ENCODE measurements around the gene PARL.

DNA sequence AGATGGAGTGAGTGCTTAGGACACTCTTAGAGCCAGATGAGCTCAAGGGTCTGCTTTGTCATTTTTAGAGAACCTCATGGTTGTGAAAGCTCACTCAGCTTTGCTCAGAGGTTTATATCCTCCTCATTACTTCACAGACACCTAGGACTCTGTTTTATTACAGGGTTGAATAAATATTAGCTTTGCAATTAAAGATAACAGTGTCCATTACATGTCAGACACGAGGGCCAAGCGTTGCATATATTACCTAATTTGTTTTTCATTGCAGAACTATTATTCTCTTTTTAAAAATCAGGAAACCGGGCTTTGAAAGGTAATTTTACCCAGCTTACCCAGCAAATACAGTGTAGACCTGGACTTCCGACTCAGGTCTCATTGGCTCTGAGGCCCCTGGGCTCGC, 75.4 kb downstream of the PARL start:
- TF ChIP-seq YY1 (IDR thresholded peaks at IDR 0.05; ENCODE audit: low read depth) = no peak
- TF ChIP-seq CEBPB (IDR thresholded peaks at IDR 0.05) = no peak
- TF ChIP-seq EP300 (IDR thresholded peaks at IDR 0.05; ENCODE audit: borderline replicate concordance) = no peak
- TF ChIP-seq, protein P1, sequence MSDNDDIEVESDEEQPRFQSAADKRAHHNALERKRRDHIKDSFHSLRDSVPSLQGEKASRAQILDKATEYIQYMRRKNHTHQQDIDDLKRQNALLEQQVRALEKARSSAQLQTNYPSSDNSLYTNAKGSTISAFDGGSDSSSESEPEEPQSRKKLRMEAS (IDR thresholded peaks at IDR 0.05) = no peak
- TF ChIP-seq RAD21 (IDR thresholded peaks at IDR 0.05; ENCODE audit: low read depth) = no peak
- no peak for TF ChIP-seq TEAD4 (IDR thresholded peaks at IDR 0.05)
- TF ChIP-seq TAF1 (IDR thresholded peaks at IDR 0.05; ENCODE audit: low read depth) = no peak
- TF ChIP-seq, protein P2, sequence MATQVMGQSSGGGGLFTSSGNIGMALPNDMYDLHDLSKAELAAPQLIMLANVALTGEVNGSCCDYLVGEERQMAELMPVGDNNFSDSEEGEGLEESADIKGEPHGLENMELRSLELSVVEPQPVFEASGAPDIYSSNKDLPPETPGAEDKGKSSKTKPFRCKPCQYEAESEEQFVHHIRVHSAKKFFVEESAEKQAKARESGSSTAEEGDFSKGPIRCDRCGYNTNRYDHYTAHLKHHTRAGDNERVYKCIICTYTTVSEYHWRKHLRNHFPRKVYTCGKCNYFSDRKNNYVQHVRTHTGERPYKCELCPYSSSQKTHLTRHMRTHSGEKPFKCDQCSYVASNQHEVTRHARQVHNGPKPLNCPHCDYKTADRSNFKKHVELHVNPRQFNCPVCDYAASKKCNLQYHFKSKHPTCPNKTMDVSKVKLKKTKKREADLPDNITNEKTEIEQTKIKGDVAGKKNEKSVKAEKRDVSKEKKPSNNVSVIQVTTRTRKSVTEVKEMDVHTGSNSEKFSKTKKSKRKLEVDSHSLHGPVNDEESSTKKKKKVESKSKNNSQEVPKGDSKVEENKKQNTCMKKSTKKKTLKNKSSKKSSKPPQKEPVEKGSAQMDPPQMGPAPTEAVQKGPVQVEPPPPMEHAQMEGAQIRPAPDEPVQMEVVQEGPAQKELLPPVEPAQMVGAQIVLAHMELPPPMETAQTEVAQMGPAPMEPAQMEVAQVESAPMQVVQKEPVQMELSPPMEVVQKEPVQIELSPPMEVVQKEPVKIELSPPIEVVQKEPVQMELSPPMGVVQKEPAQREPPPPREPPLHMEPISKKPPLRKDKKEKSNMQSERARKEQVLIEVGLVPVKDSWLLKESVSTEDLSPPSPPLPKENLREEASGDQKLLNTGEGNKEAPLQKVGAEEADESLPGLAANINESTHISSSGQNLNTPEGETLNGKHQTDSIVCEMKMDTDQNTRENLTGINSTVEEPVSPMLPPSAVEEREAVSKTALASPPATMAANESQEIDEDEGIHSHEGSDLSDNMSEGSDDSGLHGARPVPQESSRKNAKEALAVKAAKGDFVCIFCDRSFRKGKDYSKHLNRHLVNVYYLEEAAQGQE (IDR thresholded peaks at IDR 0.05; ENCODE audit: low read depth) = no peak
- no peak for TF ChIP-seq TCF12 (IDR thresholded peaks at IDR 0.05; ENCODE audit: low read depth)
- no peak for TF ChIP-seq FOXM1 (IDR thresholded peaks at IDR 0.05; ENCODE audit: borderline replicate concordance, low read depth)
- no peak for TF ChIP-seq EGR1 (IDR thresholded peaks at IDR 0.05)
